RPMI7951 (cell line): ENCODE data around the gene TREML1. TPM values are rescaled to one million over a fixed set of nuclear protein-coding genes. Genes with fewer than 3 reads are reported as not detected.
"Not testable (repeated sequence)": the region's sequence is repeated elsewhere in the genome, so short reads cannot be mapped to it uniquely, and the experiment has no call there.

ENCODE experiments used
- DNase-seq: peaks from one replicate; pipeline ENCODE4 v3.0.0-alpha.2; 2012; ENCODE audit warnings: low read depth
- total RNA-seq: library from RNA; depleted of rRNA; stranded (reverse); fragments of >200 nt; shearing (Covaris generic); gene quantifications from 2 replicates; pipeline ENCODE4 v1.2.3, GENCODE V29; 2014; rRNA removed

TREML1 gene
- total RNA-seq, 1 experiment from 2014 or later = not detected

GRCh38 chr6:41150671-41151070, 3.5 kb downstream of the TREML1 start:
- DNase-seq = no peak

GRCh38 chr6:41147917-41148316, 6.2 kb downstream of the TREML1 start:
- no peak for DNase-seq

GRCh38 chr6:41136911-41137310, 17.2 kb downstream of the TREML1 start:
- DNase-seq = no peak

GRCh38 chr6:41135062-41135832, 18.9 kb downstream of the TREML1 start:
- no peak for DNase-seq

- no peak for DNase-seq
Observed at GRCh38 chr6:41132254-41132653, 21.9 kb downstream of the TREML1 start.

- DNase-seq = no peak
Observed at GRCh38 chr6:41125282-41125681, 28.9 kb downstream of the TREML1 start.

GRCh38 chr6:41122918-41123317, 31.2 kb downstream of the TREML1 start:
- DNase-seq = no peak

- DNase-seq = no peak
Observed at GRCh38 chr6:41122373-41122772, 31.8 kb downstream of the TREML1 start.

GRCh38 chr6:41120058-41120457, 34.1 kb downstream of the TREML1 start:
- DNase-seq = no peak

- DNase-seq = no peak
Observed at GRCh38 chr6:41119508-41119907, 34.6 kb downstream of the TREML1 start.

GRCh38 chr6:41115027-41115426, 39.1 kb downstream of the TREML1 start:
- not testable (repeated sequence) for DNase-seq

- no peak for DNase-seq
Observed at GRCh38 chr6:41111017-41111416, 43.1 kb downstream of the TREML1 start.

- no peak for DNase-seq
Observed at GRCh38 chr6:41103847-41104246, 50.3 kb downstream of the TREML1 start.

- no peak for DNase-seq
Observed at GRCh38 chr6:41100871-41101287, 53.3 kb downstream of the TREML1 start.

Other genes with a start within 250 kb of the TREML1 start
- 0.10 and 0.12 TPM in 2 replicates for gene UNC5CL, start 115.1 kb downstream of the TREML1 start, total RNA-seq
- gene TSPO2, start 111.9 kb downstream of the TREML1 start, total RNA-seq = not detected in 2 replicates
- not detected in 2 replicates for gene APOBEC2, start 101.1 kb downstream of the TREML1 start, total RNA-seq
- 26.1 and 28.0 TPM in 2 replicates for gene OARD1, start 82.0 kb downstream of the TREML1 start, total RNA-seq
- gene NFYA, start 81.4 kb downstream of the TREML1 start, total RNA-seq = 7.8 and 8.9 TPM in 2 replicates
- 0.39 TPM in 1 of 2 replicates, not detected in the other for gene TREM2, start 8.8 kb upstream of the TREML1 start, total RNA-seq
- not detected in 2 replicates for gene TREML2, start 46.8 kb upstream of the TREML1 start, total RNA-seq
- gene TREML4, start 74.0 kb upstream of the TREML1 start, total RNA-seq = not detected in 2 replicates
- 2.0 TPM in 1 of 2 replicates, not detected in the other for gene TREM1, start 132.3 kb upstream of the TREML1 start, total RNA-seq
- not detected in 2 replicates for gene NCR2, start 181.3 kb upstream of the TREML1 start, total RNA-seq